Stimulated activated CD8-positive, alpha-beta memory T cell treated with anti-CD3 and anti-CD28 coated beads, Interleukin-7, amount 100 ng/mL, for 4 hours (primary cell): ENCODE measurements around the gene RABIF.
"Not testable (repeated sequence)": the region's sequence is repeated elsewhere in the genome, so short reads cannot be mapped to it uniquely, and the experiment has no call there.

Experiments
- DNase-seq, 2 donors: peaks; one replicate each; pipeline ENCODE4 v3.0.0-alpha.2; 2020; ENCODE audit warnings: low read depth in 2 of 2

The RABIF gene

DNA sequence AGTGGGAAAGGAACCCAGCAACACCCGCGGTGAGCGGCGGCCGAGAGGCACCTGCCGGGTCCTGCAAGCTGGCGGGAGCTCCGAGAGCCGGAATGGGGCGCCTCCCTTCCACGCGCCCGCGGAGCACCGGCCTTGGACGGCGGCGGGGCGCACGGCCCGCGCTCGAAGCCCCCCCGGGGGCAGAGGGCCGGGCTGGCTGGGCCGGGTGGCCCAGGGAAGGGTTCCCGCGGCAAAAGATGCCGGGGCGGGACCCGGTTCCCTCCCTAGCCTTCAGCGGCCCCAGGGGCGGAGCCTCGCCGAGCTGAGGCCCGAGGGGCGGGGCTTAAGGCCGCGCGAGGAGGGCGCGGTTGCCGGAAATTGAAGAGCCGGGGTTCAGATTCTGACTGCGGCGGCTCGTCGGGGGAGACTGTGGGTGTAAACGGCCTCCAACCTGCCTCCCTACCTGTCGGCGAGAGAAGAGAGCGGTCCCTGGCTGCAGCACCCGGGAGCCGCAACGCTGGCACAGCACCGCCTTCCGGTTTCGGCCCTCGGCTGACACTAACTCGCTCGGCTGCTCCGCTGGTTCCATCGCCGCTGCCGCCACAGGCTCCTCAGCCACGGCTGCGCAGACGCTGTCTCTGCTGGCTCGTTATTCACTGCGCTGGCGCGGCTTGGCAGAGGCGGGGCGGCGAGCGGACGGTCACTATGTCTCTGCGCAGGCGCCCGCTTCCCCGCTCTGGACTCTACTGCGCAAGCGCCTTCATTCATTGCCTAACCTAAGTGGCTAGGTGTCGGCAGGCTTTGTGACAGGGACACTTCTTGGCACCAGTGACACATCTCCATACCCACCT, at the start of gene RABIF:
TSS of gene RABIF (minus strand) at position 619 of the 830 bp plus-strand sequence. CDS start at position 568, 51 bp downstream.
- peak; percentile 95 for DNase-seq

DNA sequence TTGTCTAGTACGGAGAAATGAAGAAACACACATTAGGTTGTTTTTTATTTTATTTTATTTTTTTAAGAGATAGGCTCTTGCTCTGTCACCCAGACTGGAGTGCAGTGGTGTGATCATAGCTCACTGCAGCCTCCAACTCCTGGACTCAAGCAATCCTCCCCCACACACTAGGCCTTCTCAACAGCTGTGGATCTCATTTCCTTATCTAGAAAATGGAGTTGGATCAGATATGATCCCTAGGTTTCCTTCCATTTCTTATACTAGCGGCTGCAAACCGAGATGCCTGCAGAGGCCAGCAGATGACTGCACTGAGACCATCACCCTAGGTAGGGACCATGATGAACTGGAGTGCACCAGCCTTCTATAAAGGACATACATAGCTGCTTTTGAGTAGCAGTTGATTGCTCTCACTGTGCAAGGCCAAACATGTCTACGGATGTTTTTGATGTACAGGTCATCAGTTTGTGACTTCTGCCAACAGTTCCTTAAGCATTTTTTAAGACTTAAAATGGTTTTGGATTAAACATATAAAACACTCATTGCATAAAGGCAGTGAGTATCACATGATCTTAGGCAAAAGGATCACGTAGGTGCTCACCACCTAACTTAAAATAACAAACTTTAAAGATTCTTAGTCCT, 49.5 kb upstream of the RABIF start:
- DNase-seq = no peak

DNA sequence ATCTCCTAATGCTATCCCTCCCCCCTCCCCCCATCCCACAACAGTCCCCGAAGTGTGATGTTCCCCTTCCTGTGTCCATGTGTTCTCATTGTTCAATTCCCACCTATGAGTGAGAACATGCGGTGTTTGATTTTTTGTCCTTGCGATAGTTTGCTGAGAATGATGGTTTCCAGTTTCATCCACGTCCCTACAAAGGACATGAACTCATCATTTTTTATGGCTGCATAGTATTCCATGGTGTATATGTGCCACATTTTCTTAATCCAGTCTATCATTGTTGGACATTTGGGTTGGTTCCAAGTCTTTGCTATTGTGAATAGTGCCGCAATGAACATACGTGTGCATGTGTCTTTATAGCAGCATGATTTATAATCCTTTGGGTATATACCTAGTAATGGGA, 47.5 kb upstream of the RABIF start:
- not testable (repeated sequence) for DNase-seq

DNA sequence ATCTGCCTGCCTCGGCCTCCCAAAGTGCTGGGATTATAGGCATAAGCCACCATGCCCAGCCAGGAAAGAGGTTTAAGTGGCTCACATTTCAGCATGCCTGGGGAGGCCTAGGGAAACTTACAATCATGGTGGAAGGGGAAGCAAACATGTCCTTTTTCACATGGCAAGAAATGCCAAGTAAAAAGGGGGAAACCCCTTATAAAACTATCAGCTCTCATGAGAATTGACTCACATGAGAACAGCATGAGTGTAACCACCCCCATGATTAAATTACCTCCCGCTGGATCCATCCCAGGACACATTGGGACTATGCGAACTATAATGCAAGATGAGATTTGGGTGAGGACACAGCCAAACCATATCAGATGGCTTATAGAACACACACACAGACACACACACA, 46.9 kb upstream of the RABIF start:
- no peak for DNase-seq

DNA sequence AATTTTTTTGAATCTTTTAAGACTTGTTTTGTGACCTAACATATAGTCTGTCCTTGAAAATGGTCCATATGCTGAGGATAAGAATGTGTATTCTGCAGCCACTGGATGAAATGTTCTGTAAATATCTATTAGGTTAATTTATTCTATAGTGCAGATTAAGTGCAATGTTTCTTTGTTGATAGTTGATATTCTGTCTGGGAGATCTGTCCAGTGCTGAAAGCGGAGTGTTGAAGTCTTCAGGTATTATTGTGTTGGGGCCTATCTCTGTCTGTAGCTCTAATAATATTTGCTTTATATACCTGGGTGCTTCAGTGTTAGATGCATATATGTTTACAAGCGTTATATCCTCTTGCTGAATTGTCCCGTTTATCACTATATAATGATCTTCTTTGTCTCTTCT, 45.8 kb upstream of the RABIF start:
- no peak for DNase-seq

DNA sequence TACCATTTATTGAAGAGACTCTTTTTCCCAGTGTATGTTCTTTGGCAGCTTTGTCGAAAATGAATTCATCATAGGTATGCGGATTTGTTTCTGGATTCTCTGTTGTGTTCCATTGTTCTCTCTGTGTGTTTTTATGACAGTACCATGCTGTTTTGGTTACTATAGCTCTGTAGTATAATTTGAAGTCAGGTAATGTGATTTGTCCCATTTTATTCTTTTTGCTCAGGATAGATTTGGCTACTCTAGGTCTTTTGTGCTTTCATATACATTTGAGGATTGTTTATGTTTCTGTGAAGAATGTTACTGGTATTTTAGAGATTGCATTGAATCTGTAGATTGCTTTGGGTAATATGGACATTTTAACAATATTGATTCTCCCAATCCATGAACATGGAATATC, 43.5 kb upstream of the RABIF start:
- no peak for DNase-seq

DNA sequence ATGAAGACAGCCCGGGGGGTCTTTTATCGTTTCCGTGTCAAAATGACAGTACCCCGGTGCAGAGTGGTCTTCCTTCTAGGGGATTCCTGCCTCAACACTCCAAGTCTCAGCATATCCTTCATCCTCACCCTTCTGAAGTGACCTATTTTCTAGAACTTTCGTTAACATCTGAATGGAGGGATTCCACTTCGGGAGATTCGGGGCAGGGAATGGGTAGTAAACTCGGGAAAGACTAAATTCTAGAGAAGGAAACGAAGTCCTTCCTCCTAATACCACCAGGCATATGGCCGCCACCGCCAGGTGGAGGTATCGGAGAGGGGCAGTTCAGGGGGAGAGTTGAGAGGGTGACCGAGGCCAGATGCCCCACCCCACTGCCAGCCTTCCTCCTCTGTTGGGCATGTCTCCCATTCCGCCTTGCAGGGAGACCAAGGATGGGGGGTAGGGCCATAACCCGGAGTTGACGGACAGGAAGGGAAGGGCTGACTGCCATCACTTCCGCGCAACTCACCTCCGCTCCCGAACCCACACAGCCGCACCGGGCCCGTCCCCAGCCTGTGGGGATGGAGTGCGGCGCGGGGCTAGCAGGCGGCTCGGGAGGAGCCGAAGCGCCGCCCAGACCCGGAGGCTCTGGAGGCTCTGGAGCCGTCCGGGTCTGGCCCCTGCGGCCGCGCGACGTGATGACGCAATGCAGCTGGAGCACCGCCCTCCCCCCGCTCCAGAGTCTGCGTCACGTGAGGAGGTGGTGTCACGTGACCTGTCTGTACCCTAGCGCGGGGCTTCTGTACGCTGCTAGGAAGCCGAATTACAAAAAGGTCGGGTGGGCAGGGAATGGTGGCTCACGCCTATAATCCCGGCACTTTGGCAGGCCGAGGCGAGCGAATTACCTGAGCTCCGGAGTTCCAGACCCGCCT, 37.9 kb upstream of the RABIF start, which contains the start of gene KLHL12:
TSS of gene KLHL12 (minus strand) at position 654 of the 911 bp plus-strand sequence. CDS start 2,072 bp downstream, outside the sequence.
- peak; percentile 89 to 92 for DNase-seq

DNA sequence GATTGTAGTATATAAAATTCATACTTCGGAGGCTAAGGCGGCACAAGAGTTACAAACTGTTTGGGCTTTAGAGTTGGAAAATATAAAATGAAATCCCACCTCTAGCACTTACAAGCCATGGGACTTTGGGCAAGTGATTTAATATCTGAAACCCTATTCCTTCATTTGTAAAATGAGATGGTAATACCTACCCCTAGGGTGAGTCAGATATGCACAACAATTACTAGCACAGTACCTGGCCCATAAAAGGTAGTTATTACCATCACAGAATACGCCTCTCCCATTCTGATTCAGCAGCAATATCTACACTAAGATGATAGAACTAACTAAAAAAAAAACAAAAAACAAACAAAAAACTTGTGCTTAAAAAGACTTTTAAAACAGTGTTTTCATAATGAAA, 34.6 kb upstream of the RABIF start:
- no peak for DNase-seq

DNA sequence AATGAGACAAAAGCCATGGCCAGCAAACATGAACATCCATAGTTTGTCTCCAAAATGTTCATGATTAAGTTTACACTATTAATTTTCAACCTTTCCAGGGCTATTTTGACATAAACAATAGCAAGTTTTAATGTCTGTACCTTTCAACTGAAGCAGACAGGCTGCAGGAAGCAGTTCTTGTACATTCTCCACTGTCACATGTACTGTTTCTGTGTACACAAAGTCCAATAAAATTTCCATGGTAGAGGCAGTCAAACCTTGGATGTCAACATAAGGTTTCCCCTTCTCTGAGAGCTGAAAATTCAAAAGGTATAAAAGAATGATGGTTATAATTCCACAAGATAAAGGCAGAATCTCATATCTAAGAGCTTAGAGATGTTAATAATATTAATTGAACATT, 30.7 kb upstream of the RABIF start:
- DNase-seq = no peak

DNA sequence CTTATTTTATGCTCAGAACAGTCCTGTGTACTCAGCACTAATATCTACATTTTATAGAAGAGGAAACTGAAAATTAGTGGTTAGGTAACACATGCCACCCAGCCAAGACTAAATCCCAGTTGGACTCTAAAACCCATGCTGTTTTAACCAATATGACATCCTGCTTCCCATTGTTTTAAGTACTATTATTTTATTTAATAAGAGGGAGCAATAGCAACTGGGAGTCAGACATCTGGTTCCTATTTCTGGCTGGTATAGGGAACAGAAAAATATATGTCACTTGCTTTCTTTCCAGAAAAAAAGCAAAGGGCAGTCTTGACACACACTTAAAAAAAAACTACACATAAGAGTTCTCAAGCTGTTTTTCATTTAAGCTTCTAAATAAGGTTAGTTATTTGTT, 26.2 kb upstream of the RABIF start:
- DNase-seq = no peak

DNA sequence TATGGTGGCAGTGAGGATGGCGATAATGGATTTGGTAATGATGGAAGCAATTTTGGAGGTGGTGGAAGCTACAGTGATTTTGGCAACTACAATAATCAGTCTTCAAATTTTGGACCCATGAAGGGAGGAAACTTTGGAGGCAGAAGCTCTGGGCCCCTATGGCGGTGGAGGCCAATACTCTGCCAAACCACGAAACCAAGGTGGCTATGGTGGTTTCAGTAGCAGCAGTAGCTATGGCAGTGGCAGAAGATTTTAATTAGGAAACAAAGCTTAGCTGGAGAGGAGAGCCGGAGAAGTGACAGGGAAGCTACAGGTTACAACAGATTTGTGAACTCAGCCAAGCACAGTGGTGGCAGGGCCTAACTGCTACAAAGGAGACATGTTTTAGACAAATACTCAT, 23.5 kb upstream of the RABIF start:
- not testable (repeated sequence) for DNase-seq

DNA sequence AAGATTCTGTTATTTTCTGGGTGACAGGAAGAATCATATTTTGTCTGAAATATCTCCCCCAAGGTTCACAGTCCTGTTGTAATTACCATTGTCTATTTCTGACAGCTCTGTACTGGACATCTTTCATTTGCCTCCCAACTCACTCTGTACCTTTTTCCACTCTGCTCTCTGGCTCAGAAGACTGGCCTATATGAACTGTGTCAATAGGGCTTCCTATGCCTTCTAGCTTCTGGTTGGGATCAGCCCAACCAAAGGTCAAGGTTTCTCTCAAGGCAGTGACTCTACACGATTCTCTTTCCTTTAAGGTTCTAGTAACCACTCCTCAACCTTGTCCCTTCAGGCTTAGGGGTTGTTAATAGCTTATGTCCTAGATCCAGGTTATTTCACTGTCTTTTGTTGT, 20.5 kb upstream of the RABIF start:
- no peak for DNase-seq

DNA sequence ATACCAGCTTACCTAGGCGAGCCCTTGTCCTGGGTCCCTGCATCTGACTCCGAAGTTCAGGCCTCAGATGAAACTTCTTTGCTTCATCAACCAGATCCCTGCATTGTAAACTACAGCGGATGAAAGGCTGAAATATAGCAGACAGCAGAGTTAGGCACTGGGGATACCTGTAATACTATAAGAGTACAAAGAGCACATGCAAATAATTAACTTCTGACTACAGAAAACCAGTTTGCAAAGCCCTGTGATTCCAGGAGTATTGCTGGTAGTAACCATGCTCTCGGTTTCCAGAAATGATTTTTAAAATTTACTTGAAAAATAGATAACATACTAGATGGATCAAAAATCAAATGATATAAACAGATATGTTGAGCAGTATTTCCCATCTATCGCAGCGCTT, 20.0 kb upstream of the RABIF start:
- no peak for DNase-seq

DNA sequence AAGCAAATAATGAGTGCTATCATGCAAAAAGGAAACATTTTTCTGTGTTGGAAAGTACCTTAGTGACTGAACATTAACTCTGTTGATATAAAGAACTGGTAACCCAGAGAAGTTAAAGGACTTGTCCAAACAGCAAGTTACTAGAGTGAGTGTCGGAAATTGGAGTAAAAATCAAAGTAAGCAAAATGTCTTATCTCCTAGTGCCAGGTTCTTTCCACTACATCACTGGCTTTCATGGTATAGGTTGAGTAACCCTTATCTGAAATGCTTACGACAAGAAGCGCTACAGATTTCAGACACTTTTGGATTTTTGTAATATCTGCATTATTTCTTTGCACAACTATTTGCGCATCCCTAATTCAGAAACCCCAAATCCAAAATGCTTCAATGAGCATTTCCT, 16.4 kb upstream of the RABIF start:
- DNase-seq = no peak

DNA sequence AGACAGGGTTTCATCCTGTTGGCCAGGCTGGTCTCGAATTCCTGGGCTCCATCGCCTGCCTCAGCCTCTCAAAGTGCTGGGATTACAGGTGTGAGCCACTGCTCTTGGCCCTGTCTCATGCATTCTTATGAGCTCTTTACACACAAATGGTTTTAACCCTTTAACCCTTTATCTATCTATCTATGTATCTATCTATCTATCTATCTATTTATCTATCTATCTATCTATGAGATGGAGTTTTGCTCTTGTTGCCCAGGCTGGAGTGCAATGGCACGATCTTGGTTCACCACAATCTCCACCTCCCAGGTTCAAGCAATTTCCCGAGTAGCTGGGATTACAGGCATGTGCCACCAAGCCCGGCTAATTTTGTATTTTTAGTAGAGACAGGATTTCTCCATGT, 14.9 kb upstream of the RABIF start:
- not testable (repeated sequence) for DNase-seq

DNA sequence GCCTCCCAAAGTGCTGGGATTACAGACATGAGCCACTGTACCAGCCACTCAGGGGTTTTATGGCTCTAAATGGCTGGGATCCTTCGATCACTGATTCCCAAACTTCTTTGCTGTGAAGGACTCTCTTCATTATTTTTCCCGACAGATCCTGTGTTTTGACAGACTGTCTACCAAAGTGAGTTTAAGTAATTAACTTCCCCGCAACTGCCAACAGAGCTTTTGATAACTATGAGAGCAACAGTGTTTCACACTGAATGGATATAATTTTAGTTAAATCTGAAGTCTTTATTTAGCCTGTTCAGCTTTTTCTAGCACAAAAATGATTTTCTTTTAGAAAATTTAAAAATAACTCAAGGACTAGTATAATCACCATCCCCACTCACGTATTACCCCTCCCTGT, 12.6 kb upstream of the RABIF start:
- DNase-seq = no peak

DNA sequence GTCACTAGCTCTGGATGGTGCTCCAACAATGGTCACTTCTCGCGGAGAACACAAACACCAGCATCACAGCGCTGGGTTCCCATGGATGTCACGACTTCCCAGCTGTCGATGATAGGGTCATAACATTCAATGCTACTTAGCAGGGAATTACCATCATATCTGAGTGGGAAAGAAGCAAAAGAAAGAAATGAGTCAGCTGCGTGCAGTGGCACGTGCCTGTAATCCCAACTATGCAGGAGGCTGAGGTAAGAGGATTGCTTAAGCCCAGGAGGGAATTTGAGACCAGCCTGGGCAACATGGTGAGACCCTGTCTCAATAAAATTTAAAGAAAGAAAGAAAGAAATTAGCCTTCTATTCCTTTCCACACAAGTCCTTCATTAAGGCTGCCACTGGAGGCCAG, 3.6 kb upstream of the RABIF start:
- DNase-seq = no peak

DNA sequence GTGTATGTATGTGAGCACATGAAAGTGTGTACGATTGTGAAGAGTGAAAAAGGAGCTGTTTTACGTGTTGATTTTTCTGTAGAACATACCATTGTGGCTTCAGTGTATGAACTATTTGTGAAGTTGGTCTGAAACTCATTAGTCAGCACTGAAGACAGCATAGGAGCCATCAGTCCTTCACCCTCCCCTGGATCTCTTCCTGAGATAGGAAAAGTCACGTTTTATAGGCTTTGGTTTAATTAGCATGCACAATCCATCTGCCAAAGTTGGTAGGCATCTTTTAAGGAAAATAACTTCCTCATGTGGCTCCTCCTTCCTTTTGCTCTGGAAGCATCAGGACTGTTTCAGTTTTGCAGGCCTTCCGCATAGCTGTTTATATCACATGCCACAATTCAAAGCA, 1.4 kb upstream of the RABIF start:
- DNase-seq = no peak

DNA sequence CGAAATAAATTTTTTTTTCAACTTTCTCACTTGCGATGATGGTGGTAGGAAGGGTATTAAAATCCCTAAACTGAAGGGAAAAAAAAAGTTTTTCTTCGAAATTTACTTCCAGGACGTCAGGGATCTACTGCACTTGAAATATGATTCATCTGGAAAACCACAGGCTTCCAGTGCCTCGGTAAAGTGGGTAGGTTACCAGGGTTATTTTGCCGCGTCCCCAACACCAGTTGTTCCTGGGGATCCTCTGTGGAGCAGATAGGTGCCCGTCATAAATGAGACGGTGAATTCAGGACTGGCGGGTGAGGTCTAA, 773 bp downstream of the RABIF start:
- DNase-seq = no peak

DNA sequence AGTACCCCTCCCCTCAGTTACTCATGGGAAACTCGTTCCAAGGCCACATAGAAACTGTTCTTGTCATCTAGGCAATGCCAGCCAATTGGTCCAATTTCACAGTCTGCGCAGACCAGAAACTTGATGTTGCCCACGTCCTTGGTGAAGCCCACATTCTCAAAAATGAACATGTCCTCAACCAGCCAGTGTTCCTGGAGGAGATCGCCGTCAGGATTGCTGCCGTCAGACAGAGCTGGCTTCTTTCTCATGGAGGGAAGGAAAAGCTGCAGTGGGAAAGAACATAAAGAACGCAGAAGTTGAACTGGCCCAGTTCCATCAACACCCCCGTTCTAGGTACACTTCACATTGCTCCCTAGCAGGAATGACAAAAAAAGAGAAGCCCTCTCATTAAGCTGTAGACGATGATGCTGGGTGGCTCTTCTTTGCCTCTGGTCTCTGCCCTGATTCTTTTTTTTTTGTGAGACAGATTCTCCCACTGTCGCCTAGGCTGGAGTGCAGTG, 7.9 kb downstream of the RABIF start:
- DNase-seq = no peak

DNA sequence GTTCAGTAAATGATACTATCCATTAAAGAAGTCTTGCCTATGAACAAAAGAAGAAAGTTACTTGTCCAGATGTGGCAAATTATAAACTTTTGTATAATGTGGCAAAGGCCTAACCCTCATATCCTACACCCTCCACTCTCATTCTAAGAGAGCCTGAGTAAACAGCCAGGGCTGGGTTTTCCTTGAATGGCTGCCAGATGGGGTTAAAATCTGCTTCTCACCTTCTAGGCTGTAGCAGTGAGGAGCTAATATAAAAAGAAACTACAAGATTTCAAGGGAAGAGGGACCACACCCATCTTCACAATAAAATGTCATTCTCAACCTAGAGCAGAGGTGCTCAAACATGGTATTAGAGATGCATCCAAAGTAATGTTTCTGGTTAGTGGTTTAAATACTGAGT, 8.9 kb downstream of the RABIF start:
- no peak for DNase-seq

DNA sequence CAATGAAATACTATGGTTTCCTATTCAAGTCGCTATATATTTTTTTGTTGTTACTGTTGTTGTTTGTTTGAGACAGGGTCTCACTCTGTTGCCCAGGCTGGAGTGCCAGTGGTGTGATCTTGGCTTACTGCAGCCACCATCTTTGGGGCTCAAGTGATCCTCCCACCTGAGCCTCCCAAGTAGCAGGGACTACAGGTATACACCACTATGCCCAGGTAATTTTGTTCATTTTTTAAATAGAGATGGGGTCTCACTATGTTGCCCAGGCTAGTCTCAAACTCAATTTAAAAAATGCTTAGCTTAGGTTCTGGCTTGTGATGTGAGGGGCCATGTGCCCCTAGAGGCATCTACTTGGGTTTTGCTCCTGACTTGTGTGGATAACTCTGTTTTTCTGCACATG, 9.8 kb downstream of the RABIF start:
- DNase-seq = no peak
